Brain microvascular endothelial cell (primary cell): ENCODE data around the gene SHROOM3.
"Not testable (repeated sequence)": the region's sequence is repeated elsewhere in the genome, so short reads cannot be mapped to it uniquely, and the experiment has no call there.

ENCODE experiments used
- DNase-seq: peaks from one replicate; pipeline ENCODE4 v3.0.0-alpha.2; 2020
- H3K27ac ChIP-seq: fragments of 250-450 bp; sonication (Bioruptor Pico); 2 replicates; pipeline ENCODE4 v1.5.1; 2020; ENCODE audit warnings: mild to moderate bottlenecking, moderate library complexity
- H3K27me3 ChIP-seq: fragments of 250-450 bp; sonication (Bioruptor Pico); replicated peaks from 2 replicates; pipeline ENCODE4 v1.5.1; 2020; ENCODE audit warnings: mild to moderate bottlenecking
- H3K36me3 ChIP-seq: fragments of 250-450 bp; sonication (Bioruptor Pico); replicated peaks from 2 replicates; pipeline ENCODE4 v1.5.1; 2020; ENCODE audit warnings: mild to moderate bottlenecking
- H3K4me3 ChIP-seq: 2 replicates; pipeline ENCODE4 v1.5.1; 2011; ENCODE audit warnings: low read depth, mild to moderate bottlenecking, control low read depth, low read length, moderate library complexity
- in situ Hi-C: cut with HindIII; loops from 2 replicates; pipeline ENCODE4 v1.10.0; 2017; ENCODE audit warnings: low sequenced_read_pairs, low pct_ligation_motif_present
- TF ChIP-seq, protein P1 (sequence below): IDR thresholded peaks from 2 replicates; pipeline ENCODE4 v1.5.1; 2011; ENCODE audit warnings: low read depth, mild to moderate bottlenecking, moderate library complexity, low read length, control low read depth, inconsistent platforms; ENCODE audit errors: missing control alignments

SHROOM3 gene

DNA sequence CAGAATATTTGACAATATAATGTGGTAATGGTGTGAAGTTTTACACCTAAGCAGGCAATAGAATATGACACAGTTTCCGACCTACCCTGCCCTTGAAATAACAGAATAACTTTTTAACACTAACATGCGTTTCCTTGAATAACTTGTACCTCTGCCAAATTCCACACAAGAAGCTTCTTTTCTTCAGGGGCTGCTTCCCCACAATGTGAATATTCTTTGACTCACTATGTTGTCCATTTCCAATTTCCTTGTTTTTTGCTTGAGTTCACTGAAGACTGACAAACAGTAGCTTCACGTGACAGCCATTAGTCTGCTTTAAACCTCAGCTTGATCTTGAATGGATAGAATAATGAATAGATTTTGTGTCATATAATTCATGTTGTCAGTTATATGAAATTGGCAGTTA is 14.3 kb downstream of the SHROOM3 start:
- Histone ChIP-seq H3K27me3 (no peaks in the 10 kb centered on the region), H3K4me3 (no peak overlapping the region), H3K36me3 (no peaks in the 10 kb centered on the region), H3K27ac (no peak overlapping the region)
- peak; percentile 24 for DNase-seq
- in situ Hi-C loops, result no loop called here
- TF ChIP-seq, protein P1, sequence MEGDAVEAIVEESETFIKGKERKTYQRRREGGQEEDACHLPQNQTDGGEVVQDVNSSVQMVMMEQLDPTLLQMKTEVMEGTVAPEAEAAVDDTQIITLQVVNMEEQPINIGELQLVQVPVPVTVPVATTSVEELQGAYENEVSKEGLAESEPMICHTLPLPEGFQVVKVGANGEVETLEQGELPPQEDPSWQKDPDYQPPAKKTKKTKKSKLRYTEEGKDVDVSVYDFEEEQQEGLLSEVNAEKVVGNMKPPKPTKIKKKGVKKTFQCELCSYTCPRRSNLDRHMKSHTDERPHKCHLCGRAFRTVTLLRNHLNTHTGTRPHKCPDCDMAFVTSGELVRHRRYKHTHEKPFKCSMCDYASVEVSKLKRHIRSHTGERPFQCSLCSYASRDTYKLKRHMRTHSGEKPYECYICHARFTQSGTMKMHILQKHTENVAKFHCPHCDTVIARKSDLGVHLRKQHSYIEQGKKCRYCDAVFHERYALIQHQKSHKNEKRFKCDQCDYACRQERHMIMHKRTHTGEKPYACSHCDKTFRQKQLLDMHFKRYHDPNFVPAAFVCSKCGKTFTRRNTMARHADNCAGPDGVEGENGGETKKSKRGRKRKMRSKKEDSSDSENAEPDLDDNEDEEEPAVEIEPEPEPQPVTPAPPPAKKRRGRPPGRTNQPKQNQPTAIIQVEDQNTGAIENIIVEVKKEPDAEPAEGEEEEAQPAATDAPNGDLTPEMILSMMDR, result no peak

DNA sequence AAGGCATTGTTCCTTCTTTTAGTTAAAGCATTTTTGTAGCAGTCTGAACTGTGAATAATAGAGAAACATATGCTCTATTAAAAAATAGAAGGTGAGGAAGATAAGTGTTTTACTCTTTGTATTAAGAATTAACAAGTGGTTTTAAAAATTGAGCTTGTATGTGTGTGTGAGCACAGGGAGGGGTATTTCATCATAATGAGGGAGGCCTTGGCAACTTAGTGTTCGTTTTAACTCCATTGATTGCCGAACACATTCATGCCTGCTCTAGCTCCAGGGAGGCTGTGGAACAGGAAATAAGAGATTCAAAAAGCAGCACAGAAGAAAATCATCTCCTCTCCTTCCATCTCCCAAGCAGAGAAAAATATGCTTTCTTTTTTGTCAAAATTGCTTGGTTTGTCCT is 14.8 kb downstream of the SHROOM3 start:
- H3K27me3 ChIP-seq, result no peaks in the 10 kb centered on the region
- TF ChIP-seq, protein P1, result no peak
- no peaks in the 10 kb centered on the region for H3K36me3 ChIP-seq
- no peak overlapping the region for H3K4me3 ChIP-seq
- in situ Hi-C loops, result no loop called here
- H3K27ac ChIP-seq, result no peak overlapping the region
- no peak for DNase-seq

DNA sequence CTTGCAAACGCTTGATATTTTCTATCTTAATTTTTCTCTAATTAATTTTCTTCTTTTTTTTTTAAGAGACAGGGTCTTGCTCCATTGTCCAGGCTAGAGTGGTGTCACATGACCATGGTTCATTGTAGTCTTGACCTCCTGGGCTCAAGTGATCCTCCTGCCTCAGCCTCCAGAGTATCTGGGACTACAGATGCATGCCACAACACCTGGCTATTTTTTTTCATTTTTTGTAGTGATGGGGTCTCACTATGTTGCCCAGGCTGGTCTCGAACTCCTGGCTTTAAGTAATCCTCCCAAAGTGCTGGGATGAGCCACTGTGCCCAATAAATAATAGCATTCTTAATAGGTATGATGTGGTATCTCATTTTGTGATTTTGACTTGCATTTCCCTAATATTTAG is 18.2 kb downstream of the SHROOM3 start:
- in situ Hi-C loops, result no loop called here

DNA sequence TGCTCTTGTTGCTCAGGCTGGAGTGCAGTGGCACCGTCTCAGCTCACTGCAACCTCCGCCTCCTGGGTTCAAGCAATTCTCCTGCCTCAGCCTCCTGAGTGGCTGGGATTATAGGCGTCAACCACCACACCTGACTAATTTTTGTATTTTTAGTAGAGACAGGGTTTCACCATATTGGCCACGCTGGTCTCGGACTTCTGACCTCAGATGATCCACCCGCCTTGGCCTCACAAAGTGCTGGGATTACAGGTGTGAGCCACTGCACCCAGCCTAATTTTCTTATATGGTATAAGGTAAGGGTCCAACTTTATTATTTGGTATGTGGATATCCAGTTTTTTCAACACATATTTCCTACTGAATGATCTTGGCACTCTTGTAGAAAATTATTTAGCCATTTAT is 19.0 kb downstream of the SHROOM3 start:
- H3K36me3 ChIP-seq, H3K4me3 ChIP-seq, H3K27me3 ChIP-seq, in situ Hi-C loops, DNase-seq, H3K27ac ChIP-seq: not testable (repeated sequence)

More for the DNA sequence above, 18.2 kb downstream of the SHROOM3 start:
- no peak overlapping the region for H3K27ac ChIP-seq
- TF ChIP-seq, protein P1, result no peak
- no peaks in the 10 kb centered on the region for H3K27me3 ChIP-seq
- DNase-seq, result no peak
- no peak overlapping the region for H3K4me3 ChIP-seq
- H3K36me3 ChIP-seq, result no peaks in the 10 kb centered on the region

DNA sequence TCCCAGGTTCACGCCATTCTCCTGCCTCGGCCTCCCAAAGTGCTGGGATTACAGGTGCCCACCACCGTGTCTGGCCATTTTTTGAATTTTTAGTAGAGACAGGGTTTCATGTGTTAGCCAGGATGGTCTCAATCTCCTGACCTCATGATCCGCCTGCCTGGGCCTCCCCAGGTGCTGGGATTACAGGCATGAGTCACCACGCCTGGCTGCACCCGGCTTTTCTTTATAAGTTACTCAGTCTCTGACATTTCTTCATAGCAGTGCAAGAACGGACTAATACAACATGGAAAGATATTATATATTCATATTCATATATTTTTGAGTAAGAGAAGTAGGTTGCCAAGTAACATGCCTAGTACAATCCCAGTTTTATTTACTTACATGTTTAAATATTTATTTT is 22.9 kb downstream of the SHROOM3 start:
- peak; percentile 39 for DNase-seq
- Histone ChIP-seq H3K27me3 (no peaks in the 10 kb centered on the region), H3K4me3 (no peak overlapping the region), H3K36me3 (no peaks in the 10 kb centered on the region), H3K27ac (peak overlapping the region; percentile 88)
- TF ChIP-seq, protein P1, result no peak
- in situ Hi-C loops, result no loop called here

DNA sequence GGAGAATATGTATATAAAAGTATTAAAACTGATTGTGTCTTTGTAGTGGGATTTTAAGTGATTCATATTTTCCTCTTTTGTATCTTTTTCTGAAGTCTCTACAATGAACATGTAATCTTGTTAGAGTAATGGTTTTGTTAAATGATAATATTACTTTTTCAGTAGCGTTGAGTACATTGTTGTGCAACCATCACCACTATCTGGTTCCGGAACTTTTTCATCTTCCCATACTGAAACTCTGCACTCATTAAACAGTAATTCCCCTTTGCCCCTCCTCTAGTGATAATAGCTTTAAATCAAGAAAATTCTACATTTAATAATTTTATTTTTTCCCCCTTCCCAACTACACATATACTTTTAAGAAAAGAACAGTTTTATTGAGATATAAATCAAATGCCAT is 23.3 kb downstream of the SHROOM3 start:
- no peak for DNase-seq
- Histone ChIP-seq H3K36me3 (no peaks in the 10 kb centered on the region), H3K27me3 (no peaks in the 10 kb centered on the region), H3K4me3 (no peak overlapping the region), H3K27ac (peak overlapping the region; percentile 88)
- in situ Hi-C loops, result no loop called here
- TF ChIP-seq, protein P1, result no peak

DNA sequence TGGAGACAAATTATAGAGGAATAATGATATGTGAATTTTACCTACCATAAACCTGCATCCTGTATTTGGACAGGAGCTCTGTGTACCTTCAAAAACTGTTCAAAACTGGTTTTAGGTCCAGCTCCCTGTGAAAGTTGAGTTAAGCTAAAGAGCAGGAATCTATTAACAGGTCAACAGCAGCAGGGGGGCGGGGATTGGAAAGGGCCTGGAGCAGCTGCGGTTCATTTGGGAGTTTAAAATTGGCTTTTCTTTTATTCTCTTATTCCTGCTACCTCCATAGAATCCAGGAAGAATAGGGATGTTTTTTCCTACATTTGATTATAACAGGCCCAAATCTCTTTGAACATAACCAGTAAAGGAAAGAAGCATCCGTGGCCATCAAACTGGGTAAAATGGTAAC is 23.8 kb downstream of the SHROOM3 start:
- H3K27ac ChIP-seq, result peak overlapping the region; percentile 88
- H3K36me3 ChIP-seq, result no peaks in the 10 kb centered on the region
- in situ Hi-C loops, result no loop called here
- TF ChIP-seq, protein P1, result no peak
- H3K27me3 ChIP-seq, result no peaks in the 10 kb centered on the region
- no peak overlapping the region for H3K4me3 ChIP-seq
- no peak for DNase-seq
